Suppressor macrophage (primary cell): ENCODE data around the gene OPN5.
"Not testable (repeated sequence)": the region's sequence is repeated elsewhere in the genome, so short reads cannot be mapped to it uniquely, and the experiment has no call there.

ENCODE experiments used
- DNase-seq, 4 experiments: peaks; one replicate each; pipeline ENCODE4 v3.0.0-alpha.2; 2020 to 2022
- total RNA-seq, 17 experiments: gene quantifications; one replicate each; lab custom pipeline; 2026; ENCODE audit warnings: mixed read lengths in 6 of 17, inconsistent platforms in 3 of 17; lab: John Stamatoyannopoulos, UW

Gene OPN5
- total RNA-seq, result 0 to 2.8 (median 0) reads per million in 17 experiments

- DNase-seq, result no peak
Measured at GRCh38 chr6:47781732-47782131, at the start of gene OPN5. OPN5 (plus strand) TSS chr6:47782032; CDS start chr6:47782067, 35 bp downstream.

- DNase-seq, result peak; percentile 5 to 47 (median 33)
Measured at GRCh38 chr6:47733879-47734558, 47.8 kb upstream of the OPN5 start.

- no peak for DNase-seq
Measured at GRCh38 chr6:47734831-47735481, 46.9 kb upstream of the OPN5 start.

- DNase-seq, result no peak
Measured at GRCh38 chr6:47736083-47736700, 45.6 kb upstream of the OPN5 start.

- no peak for DNase-seq
Measured at GRCh38 chr6:47737406-47737805, 44.4 kb upstream of the OPN5 start.

GRCh38 chr6:47740714-47741113 is 41.1 kb upstream of the OPN5 start:
- DNase-seq, result no peak

GRCh38 chr6:47741807-47742206 is 40.0 kb upstream of the OPN5 start:
- DNase-seq, result no peak

GRCh38 chr6:47743744-47744143 is 38.1 kb upstream of the OPN5 start:
- DNase-seq, result no peak

GRCh38 chr6:47745269-47745668 is 36.6 kb upstream of the OPN5 start:
- not testable (repeated sequence) for DNase-seq

GRCh38 chr6:47749757-47750156 is 32.1 kb upstream of the OPN5 start:
- no peak for DNase-seq

GRCh38 chr6:47752801-47753200 is 29.0 kb upstream of the OPN5 start:
- DNase-seq, result no peak

- DNase-seq, result no peak
Measured at GRCh38 chr6:47759364-47759763, 22.5 kb upstream of the OPN5 start.

GRCh38 chr6:47762502-47762901 is 19.3 kb upstream of the OPN5 start:
- no peak for DNase-seq

GRCh38 chr6:47766445-47766844 is 15.4 kb upstream of the OPN5 start:
- DNase-seq, result no peak

- no peak for DNase-seq
Measured at GRCh38 chr6:47767102-47767501, 14.7 kb upstream of the OPN5 start.

- DNase-seq, result no peak
Measured at GRCh38 chr6:47769982-47770381, 11.8 kb upstream of the OPN5 start.

GRCh38 chr6:47772359-47772758 is 9.5 kb upstream of the OPN5 start:
- no peak for DNase-seq

- no peak for DNase-seq
Measured at GRCh38 chr6:47773005-47773404, 8.8 kb upstream of the OPN5 start.

GRCh38 chr6:47780510-47781356 is 1.1 kb upstream of the OPN5 start:
- DNase-seq, result peak; percentile 41 to 74 (median 52)

- DNase-seq, result no peak
Measured at GRCh38 chr6:47785182-47785581, 3.4 kb downstream of the OPN5 start.

GRCh38 chr6:47787620-47788497 is 6.0 kb downstream of the OPN5 start:
- peak; percentile 44 to 67 (median 56) for DNase-seq

GRCh38 chr6:47788498-47788884 is 6.7 kb downstream of the OPN5 start:
- DNase-seq, result no peak
